ENCODE data around the gene PRRX2. TPM values are rescaled to one million over a fixed set of nuclear protein-coding genes. Genes with fewer than 3 reads are reported as not detected.
A peak's percentile ranks its signal among the peaks of the same experiment; 100 is the strongest.

Gene PRRX2
- total RNA-seq, 1 donor from 2014 or later = 3.1 TPM

- Histone ChIP-seq H3K9me3 (ENCODE audit: control insufficient read depth in 3 of 3, low read length in 3 of 3) (no peaks in the 10 kb centered on the region), H3K4me3 (ENCODE audit: low read length in 3 of 3) (peak overlapping the region; percentile 95 to 99 (median 97)), H3K27ac (ENCODE audit: low read depth, low read length) (peak overlapping the region; percentile 98), H3K36me3 (ENCODE audit: control insufficient read depth in 3 of 3, insufficient read depth in 3 of 3, low read length in 3 of 3) (peaks cover 0 to 13% (median 4%) of the 10 kb centered on the region in 3 donors), H3K9ac (ENCODE audit: low read depth in 1 of 3, low read length in 3 of 3) (peak overlapping the region; percentile 96 to 99 (median 96)), H3K27me3 (ENCODE audit: control insufficient read depth in 3 of 3, insufficient read depth in 3 of 3, low read length in 3 of 3) (no peaks in the 10 kb centered on the region), H3K4me1 (ENCODE audit: control insufficient read depth in 3 of 3, insufficient read depth in 3 of 3, low read length in 3 of 3) (peaks cover 60 to 67% (median 67%) of the 10 kb centered on the region in 3 donors)
These were observed 37.6 kb upstream of the PRRX2 start for GRCh38 chr9:129627556-129628440.

GRCh38 chr9:129628709-129629108 lies 36.7 kb upstream of the PRRX2 start:
- Histone ChIP-seq H3K9ac (ENCODE audit: low read depth in 1 of 3, low read length in 3 of 3) (peak overlapping the region in 1 of 3 donors; percentile 99), H3K4me1 (ENCODE audit: control insufficient read depth in 3 of 3, insufficient read depth in 3 of 3, low read length in 3 of 3) (peaks cover 60 to 73% (median 69%) of the 10 kb centered on the region in 3 donors)

GRCh38 chr9:129629251-129629820 lies 36.1 kb upstream of the PRRX2 start:
- peak overlapping the region in 2 of 3 donors; percentile 5 to 99 for H3K9ac ChIP-seq (ENCODE audit: low read depth in 1 of 3, low read length in 3 of 3)
- H3K4me3 ChIP-seq (ENCODE audit: low read length in 3 of 3) = no peak overlapping the region
- H3K27ac ChIP-seq (ENCODE audit: low read depth, low read length) = no peak overlapping the region
- peaks cover 60 to 73% (median 69%) of the 10 kb centered on the region in 3 donors for H3K4me1 ChIP-seq (ENCODE audit: control insufficient read depth in 3 of 3, insufficient read depth in 3 of 3, low read length in 3 of 3)
- peaks cover 12 to 26% (median 17%) of the 10 kb centered on the region in 3 donors for H3K36me3 ChIP-seq (ENCODE audit: control insufficient read depth in 3 of 3, insufficient read depth in 3 of 3, low read length in 3 of 3)
- no peaks in the 10 kb centered on the region for H3K9me3 ChIP-seq (ENCODE audit: control insufficient read depth in 3 of 3, low read length in 3 of 3)
- no peaks in the 10 kb centered on the region for H3K27me3 ChIP-seq (ENCODE audit: control insufficient read depth in 3 of 3, insufficient read depth in 3 of 3, low read length in 3 of 3)

More at GRCh38 chr9:129628709-129629108, 36.7 kb upstream of the PRRX2 start:
- Histone ChIP-seq H3K27me3 (ENCODE audit: control insufficient read depth in 3 of 3, insufficient read depth in 3 of 3, low read length in 3 of 3) (no peaks in the 10 kb centered on the region), H3K36me3 (ENCODE audit: control insufficient read depth in 3 of 3, insufficient read depth in 3 of 3, low read length in 3 of 3) (peaks cover 6 to 21% (median 12%) of the 10 kb centered on the region in 3 donors), H3K4me3 (ENCODE audit: low read length in 3 of 3) (peak overlapping the region in 2 of 3 donors; percentile 34 to 99), H3K9me3 (ENCODE audit: control insufficient read depth in 3 of 3, low read length in 3 of 3) (no peaks in the 10 kb centered on the region), H3K27ac (ENCODE audit: low read depth, low read length) (no peak overlapping the region)

GRCh38 chr9:129630967-129631673 lies 34.3 kb upstream of the PRRX2 start:
- peak overlapping the region in 2 of 3 donors; percentile 28 to 56 for H3K4me3 ChIP-seq (ENCODE audit: low read length in 3 of 3)
- H3K9me3 ChIP-seq (ENCODE audit: control insufficient read depth in 3 of 3, low read length in 3 of 3) = no peaks in the 10 kb centered on the region
- peak overlapping the region in 2 of 3 donors; percentile 57 to 66 for H3K9ac ChIP-seq (ENCODE audit: low read depth in 1 of 3, low read length in 3 of 3)
- no peak overlapping the region for H3K27ac ChIP-seq (ENCODE audit: low read depth, low read length)
- no peaks in the 10 kb centered on the region for H3K27me3 ChIP-seq (ENCODE audit: control insufficient read depth in 3 of 3, insufficient read depth in 3 of 3, low read length in 3 of 3)
- peaks cover 58 to 70% (median 69%) of the 10 kb centered on the region in 3 donors for H3K4me1 ChIP-seq (ENCODE audit: control insufficient read depth in 3 of 3, insufficient read depth in 3 of 3, low read length in 3 of 3)
- H3K36me3 ChIP-seq (ENCODE audit: control insufficient read depth in 3 of 3, insufficient read depth in 3 of 3, low read length in 3 of 3) = peaks cover 28 to 41% (median 33%) of the 10 kb centered on the region in 3 donors

- peak overlapping the region in 2 of 3 donors; percentile 28 to 29 for H3K4me3 ChIP-seq (ENCODE audit: low read length in 3 of 3)
- H3K4me1 ChIP-seq (ENCODE audit: control insufficient read depth in 3 of 3, insufficient read depth in 3 of 3, low read length in 3 of 3) = peaks cover 54 to 65% (median 64%) of the 10 kb centered on the region in 3 donors
- peak overlapping the region in 2 of 3 donors; percentile 57 to 66 for H3K9ac ChIP-seq (ENCODE audit: low read depth in 1 of 3, low read length in 3 of 3)
- peaks cover 30 to 43% (median 34%) of the 10 kb centered on the region in 3 donors for H3K36me3 ChIP-seq (ENCODE audit: control insufficient read depth in 3 of 3, insufficient read depth in 3 of 3, low read length in 3 of 3)
- no peaks in the 10 kb centered on the region for H3K9me3 ChIP-seq (ENCODE audit: control insufficient read depth in 3 of 3, low read length in 3 of 3)
- no peak overlapping the region for H3K27ac ChIP-seq (ENCODE audit: low read depth, low read length)
- no peaks in the 10 kb centered on the region for H3K27me3 ChIP-seq (ENCODE audit: control insufficient read depth in 3 of 3, insufficient read depth in 3 of 3, low read length in 3 of 3)
These were observed 33.7 kb upstream of the PRRX2 start for GRCh38 chr9:129631674-129632129.

GRCh38 chr9:129632460-129632859 lies 33.0 kb upstream of the PRRX2 start:
- no peaks in the 10 kb centered on the region for H3K27me3 ChIP-seq (ENCODE audit: control insufficient read depth in 3 of 3, insufficient read depth in 3 of 3, low read length in 3 of 3)
- peaks cover 47 to 58% (median 57%) of the 10 kb centered on the region in 3 donors for H3K4me1 ChIP-seq (ENCODE audit: control insufficient read depth in 3 of 3, insufficient read depth in 3 of 3, low read length in 3 of 3)
- no peaks in the 10 kb centered on the region for H3K9me3 ChIP-seq (ENCODE audit: control insufficient read depth in 3 of 3, low read length in 3 of 3)
- H3K27ac ChIP-seq (ENCODE audit: low read depth, low read length) = no peak overlapping the region
- H3K36me3 ChIP-seq (ENCODE audit: control insufficient read depth in 3 of 3, insufficient read depth in 3 of 3, low read length in 3 of 3) = peaks cover 37 to 51% (median 42%) of the 10 kb centered on the region in 3 donors
- peak overlapping the region in 1 of 3 donors; percentile 16 for H3K9ac ChIP-seq (ENCODE audit: low read depth in 1 of 3, low read length in 3 of 3)
- no peak overlapping the region for H3K4me3 ChIP-seq (ENCODE audit: low read length in 3 of 3)

GRCh38 chr9:129633207-129633606 lies 32.2 kb upstream of the PRRX2 start:
- H3K4me1 ChIP-seq (ENCODE audit: control insufficient read depth in 3 of 3, insufficient read depth in 3 of 3, low read length in 3 of 3) = peaks cover 39 to 50% (median 49%) of the 10 kb centered on the region in 3 donors
- peaks cover 45 to 54% (median 49%) of the 10 kb centered on the region in 3 donors for H3K36me3 ChIP-seq (ENCODE audit: control insufficient read depth in 3 of 3, insufficient read depth in 3 of 3, low read length in 3 of 3)
- no peaks in the 10 kb centered on the region for H3K27me3 ChIP-seq (ENCODE audit: control insufficient read depth in 3 of 3, insufficient read depth in 3 of 3, low read length in 3 of 3)
- H3K4me3 ChIP-seq (ENCODE audit: low read length in 3 of 3) = no peak overlapping the region
- no peak overlapping the region for H3K9ac ChIP-seq (ENCODE audit: low read depth in 1 of 3, low read length in 3 of 3)
- no peak overlapping the region for H3K27ac ChIP-seq (ENCODE audit: low read depth, low read length)
- no peaks in the 10 kb centered on the region for H3K9me3 ChIP-seq (ENCODE audit: control insufficient read depth in 3 of 3, low read length in 3 of 3)

- H3K9me3 ChIP-seq (ENCODE audit: control insufficient read depth in 3 of 3, low read length in 3 of 3) = no peaks in the 10 kb centered on the region
- no peak overlapping the region for H3K9ac ChIP-seq (ENCODE audit: low read depth in 1 of 3, low read length in 3 of 3)
- peaks cover 51 to 58% (median 56%) of the 10 kb centered on the region in 3 donors for H3K36me3 ChIP-seq (ENCODE audit: control insufficient read depth in 3 of 3, insufficient read depth in 3 of 3, low read length in 3 of 3)
- no peaks in the 10 kb centered on the region for H3K27me3 ChIP-seq (ENCODE audit: control insufficient read depth in 3 of 3, insufficient read depth in 3 of 3, low read length in 3 of 3)
- no peak overlapping the region for H3K27ac ChIP-seq (ENCODE audit: low read depth, low read length)
- H3K4me3 ChIP-seq (ENCODE audit: low read length in 3 of 3) = no peak overlapping the region
- H3K4me1 ChIP-seq (ENCODE audit: control insufficient read depth in 3 of 3, insufficient read depth in 3 of 3, low read length in 3 of 3) = peaks cover 36 to 46% (median 44%) of the 10 kb centered on the region in 3 donors
These were observed 31.6 kb upstream of the PRRX2 start for GRCh38 chr9:129633848-129634247.

All from skeletal muscle tissue (tissue), 4 donors.